Inflammatory macrophage treated with lipopolysaccharide for 1 hour (primary cell): ENCODE results near the gene ERVV-1.
"Not testable (repeated sequence)": the region's sequence is repeated elsewhere in the genome, so short reads cannot be mapped to it uniquely, and the experiment has no call there.

ENCODE experiments used
- DNase-seq, 2 donors: peaks; one replicate each; pipeline ENCODE4 v3.0.0-alpha.2; 2020 to 2022

The ERVV-1 gene

DNA sequence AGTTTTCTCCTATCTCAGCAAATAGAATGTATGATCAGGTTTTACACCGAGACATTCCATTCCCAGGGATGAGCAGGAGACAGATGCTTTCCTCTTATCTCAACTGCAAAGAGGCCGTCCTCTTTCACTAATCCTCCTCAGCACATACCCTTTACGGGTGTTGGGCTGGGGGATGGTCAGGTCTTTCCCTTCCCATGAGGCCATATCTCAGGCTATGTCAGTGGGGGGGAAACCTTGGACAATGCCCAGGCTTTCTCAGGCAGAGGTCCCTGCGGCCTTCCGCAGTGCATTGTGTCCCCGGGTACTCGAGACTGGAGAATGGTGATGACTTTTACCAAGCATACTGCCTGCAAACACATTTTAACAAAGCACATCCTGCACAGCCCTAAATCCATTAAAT, 14.6 kb downstream of the ERVV-1 start:
- DNase-seq, result not testable (repeated sequence)

DNA sequence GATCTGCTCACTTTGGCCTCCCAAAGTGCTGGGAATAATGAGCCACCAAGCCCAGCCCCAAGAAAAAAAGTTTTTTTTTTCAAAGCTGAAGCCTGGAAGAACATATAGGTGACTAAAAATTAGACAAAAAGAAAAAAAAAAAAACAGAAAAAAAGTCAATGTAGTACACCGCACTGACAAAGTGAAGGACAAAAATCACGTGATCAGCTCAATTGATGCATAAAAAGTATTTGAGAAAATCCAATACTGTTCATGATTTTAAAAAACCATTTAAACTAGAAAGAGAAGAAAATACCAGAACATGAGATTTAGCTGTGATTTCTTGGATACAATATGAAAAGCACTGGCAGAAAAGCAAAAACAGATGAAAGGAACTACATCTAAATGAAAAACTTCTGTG, 20.3 kb downstream of the ERVV-1 start:
- DNase-seq, result no peak

DNA sequence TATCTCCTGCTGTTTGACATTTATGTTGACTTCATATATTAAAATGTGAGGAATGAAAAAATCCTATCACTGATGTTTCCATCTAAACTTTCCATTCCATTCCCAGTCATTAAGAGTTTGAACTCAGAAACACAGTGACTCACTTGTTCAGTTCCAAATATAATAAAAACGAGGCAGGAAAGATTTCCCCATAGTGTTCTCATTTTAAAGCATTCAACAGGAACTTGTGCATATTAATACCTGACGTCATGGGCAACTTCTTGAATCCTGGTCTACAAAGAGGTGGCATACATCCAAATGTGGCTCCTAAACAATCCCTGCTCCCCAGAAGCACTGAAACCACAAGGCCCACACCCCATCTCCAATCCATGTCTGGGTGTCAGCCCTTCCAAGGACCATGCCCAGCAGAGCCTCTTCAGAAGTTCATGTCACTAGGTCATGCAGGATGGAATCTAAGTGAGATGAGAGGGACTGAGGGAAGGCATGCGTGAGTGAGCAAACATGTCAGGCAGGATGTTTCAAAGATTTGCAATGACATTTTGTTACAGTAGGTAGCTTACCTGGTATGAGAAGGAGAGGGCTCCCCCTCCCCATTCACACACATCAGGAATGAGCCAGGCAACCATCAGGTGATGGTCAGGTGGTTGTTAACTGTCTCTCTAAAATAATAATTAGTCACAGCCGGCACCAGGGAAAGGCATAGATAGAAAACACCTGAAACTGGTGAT, 21.4 kb downstream of the ERVV-1 start:
- DNase-seq, result no peak

DNA sequence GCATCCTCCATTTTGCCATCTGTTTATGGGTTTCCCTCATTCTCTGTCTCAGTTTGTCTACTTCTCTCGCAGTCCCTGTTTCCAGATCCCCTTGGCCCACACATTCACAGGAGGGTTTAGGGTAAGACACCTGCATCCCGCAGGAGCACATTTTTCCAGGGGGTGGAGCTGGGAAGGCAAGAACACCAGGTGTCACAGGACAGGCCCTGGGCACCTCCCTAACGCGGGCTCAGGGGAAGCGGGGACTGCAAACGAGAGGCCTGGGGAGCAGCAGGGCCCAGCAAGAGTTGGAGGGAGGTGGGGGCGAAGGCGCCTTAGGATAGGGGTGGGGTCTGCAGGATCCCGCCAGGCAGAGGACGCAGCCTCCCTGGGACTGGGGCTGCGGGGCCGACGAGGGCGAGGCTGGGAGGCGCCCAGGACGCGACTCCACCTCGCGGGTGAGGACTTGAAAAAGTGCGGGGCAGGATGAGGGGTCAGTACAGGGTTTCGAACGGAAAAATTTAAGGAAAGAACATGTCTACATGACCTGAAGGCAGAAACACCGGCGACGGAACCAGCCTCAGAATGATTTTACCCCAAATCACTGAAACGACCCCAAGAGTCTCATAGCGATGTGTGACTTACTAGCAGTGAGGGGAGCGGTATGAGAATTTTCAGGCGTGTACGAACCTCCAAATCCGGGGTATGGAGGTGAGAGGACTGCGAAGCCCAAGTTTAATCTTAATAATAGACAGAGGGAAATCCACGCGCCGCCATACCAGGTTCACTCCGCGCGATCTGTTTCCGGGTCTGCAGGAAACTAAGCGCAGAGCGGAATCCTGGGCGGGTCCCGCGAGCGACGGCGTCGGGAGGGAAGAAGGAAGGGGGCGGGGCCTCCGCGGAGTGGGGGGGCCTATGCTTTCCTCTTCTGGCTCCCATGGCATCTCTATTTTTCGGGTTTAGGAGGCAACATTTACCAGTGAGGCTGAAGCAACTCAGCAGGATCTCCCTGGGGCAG, 23.7 kb downstream of the ERVV-1 start:
- DNase-seq, result no peak

DNA sequence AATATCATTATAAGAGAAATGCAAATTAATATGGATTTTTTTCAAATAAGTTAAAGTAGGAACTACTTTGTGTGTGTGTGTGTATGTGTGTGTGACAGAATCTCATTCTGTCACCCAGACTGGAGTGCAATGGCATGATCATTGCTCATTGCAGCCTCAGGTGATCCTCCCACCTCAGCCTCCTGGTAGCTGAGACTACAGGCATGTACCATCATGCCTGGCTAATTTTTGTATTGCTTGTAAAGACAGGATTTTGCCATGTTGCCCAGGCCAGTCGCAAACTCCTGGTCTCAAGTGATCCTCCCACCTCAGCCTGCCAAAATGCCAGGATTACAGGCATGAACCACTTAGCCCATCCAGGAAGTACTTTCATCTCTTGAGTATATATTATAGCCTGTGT, 27.6 kb downstream of the ERVV-1 start:
- no peak for DNase-seq

DNA sequence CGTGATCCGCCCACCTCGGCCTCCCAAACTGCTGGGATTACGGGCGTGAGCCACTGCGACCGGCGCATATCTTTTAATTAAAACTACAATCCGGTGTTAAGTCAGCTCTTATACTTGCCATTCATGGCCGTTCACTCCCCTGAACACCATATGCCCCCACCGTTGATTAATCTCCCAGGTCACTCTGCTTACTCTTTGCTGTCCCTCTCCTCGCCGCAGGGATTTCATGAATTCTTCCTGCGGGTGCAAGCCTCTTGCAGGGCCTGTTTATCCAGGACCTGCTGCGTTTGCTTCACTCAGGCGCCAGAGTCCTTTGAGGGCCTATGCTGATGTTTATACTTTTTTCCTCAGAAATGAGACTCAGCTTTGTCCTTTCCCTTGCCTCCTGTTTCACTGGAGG, 31.8 kb downstream of the ERVV-1 start:
- DNase-seq, result no peak

DNA sequence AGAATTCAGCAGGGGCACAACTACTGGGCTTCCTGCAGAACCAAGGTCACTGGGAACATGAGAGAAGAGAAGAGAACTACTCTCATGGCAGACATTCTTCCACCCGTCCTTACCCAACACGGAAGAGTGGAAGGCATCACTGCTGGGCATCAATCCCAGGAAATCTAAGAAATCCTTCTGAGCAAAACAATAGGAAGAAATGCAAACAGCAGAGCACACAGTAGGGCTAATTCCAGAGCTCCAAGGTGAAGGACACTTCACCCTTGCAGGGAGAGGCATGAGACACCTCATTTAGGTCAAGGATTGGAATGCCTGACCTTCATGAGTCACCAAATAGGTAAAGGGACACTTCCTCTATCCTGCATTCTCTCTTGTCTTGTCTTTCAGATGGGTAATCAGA, 33.7 kb downstream of the ERVV-1 start:
- no peak for DNase-seq

DNA sequence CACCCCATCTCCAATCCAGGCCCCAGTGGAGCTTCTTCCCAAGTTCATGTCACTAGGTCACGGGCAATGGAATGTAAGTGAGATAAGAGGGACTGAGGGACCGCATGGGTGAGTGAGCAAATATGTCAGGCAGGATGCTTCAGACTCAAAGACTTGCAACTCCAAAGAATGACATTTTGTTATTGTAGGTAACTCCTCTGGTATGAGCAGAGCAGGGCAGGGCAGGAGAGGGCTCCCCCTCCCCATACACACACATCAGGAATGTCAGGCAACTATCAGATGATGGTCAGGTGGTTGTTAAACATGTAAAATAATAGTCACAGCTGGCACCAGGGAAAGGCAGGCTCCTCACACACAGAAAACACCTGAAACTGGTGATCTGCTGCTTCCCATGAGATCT, 41.4 kb downstream of the ERVV-1 start:
- no peak for DNase-seq

DNA sequence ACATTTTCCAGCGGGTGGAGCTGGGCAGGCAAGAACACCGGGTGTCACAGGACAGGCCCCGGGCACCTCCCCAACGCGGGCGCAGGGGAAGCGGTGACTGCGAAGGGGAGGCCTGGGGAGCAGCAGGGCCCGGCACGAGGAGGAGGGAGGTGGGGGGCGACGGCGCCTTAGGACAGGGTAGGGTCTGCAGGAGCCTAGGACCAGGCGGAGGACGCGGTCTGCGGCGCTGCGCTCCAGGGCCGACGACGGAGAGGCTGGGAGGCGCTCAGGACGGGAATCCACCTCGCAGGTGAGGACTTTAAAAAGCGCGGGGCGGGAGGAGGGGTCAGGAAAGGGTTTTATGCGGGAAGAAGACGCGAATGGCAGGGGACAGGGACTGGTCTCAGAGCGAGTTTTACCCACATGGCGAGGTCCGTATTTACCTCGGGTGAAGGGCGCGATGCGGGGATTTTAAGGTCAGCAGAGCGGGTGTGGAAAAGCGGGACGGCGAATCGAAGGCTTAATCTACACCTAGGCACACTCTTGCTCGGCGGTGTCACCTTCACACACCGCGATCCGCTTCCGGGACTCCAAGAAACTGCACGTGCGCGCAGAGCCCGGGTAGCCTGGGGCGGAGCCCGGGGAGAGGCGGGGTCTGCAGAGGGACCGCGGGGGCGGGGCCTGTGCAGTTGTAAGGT, 44.3 kb downstream of the ERVV-1 start:
- DNase-seq, result no peak
